ENCODE data around the gene KLHL25. TPM values are rescaled to one million over a fixed set of nuclear protein-coding genes. Genes with fewer than 3 reads are reported as not detected.

Gene KLHL25
- total RNA-seq, 2 experiments from 2014 or later, result 5.3 to 5.4 TPM

- no peak for DNase-seq
- intact Hi-C loops (cut with micrococcal nuclease), result no loop called here
- no peaks in the 10 kb centered on the region for H3K4me1 Mint-ChIP-seq (ENCODE audit: low read depth)
- H3K4me3 Mint-ChIP-seq, result no peak overlapping the region
- H3K9me3 Mint-ChIP-seq, result no peaks in the 10 kb centered on the region
- peaks cover 2% of the 10 kb centered on the region for H3K36me3 Mint-ChIP-seq (ENCODE audit: low read depth)
- no peaks in the 10 kb centered on the region for H3K27me3 Mint-ChIP-seq (ENCODE audit: low read depth)
- CTCF ChIA-PET, result interaction anchor here (0.7 to 1.0 kb wide), 2 partner anchors 79 to 92 kb away, joined by 4 to 5 read pairs; no protein-coding TSS in a partner anchor
- H3K27ac Mint-ChIP-seq, result no peak overlapping the region
Observed at GRCh38 chr15:85762039-85762755, 32.5 kb downstream of the KLHL25 start.

- Mint-ChIP-seq H3K36me3 (ENCODE audit: low read depth) (peaks cover 2% of the 10 kb centered on the region), H3K9me3 (no peaks in the 10 kb centered on the region), H3K27me3 (ENCODE audit: low read depth) (no peaks in the 10 kb centered on the region), H3K4me1 (ENCODE audit: low read depth) (no peaks in the 10 kb centered on the region), H3K27ac (no peak overlapping the region), H3K4me3 (no peak overlapping the region)
- CTCF ChIA-PET, result interaction anchor here (0.7 to 1.0 kb wide), 2 partner anchors 79 to 93 kb away, joined by 4 to 5 read pairs; no protein-coding TSS in a partner anchor
- DNase-seq, result no peak
- intact Hi-C loops (cut with micrococcal nuclease), result no loop called here
Observed at GRCh38 chr15:85761635-85762034, 33.1 kb downstream of the KLHL25 start.

- Mint-ChIP-seq H3K36me3 (ENCODE audit: low read depth) (peaks cover 2% of the 10 kb centered on the region), H3K9me3 (no peaks in the 10 kb centered on the region), H3K27ac (no peak overlapping the region), H3K4me3 (no peak overlapping the region), H3K4me1 (ENCODE audit: low read depth) (no peaks in the 10 kb centered on the region), H3K27me3 (ENCODE audit: low read depth) (no peaks in the 10 kb centered on the region)
- CTCF ChIA-PET, result interaction anchor here (0.6 to 1.0 kb wide), 3 partner anchors 19 to 81 kb away, joined by 3 to 5 read pairs (median 3); no protein-coding TSS in a partner anchor
- no peak for DNase-seq
- intact Hi-C loops (cut with micrococcal nuclease), result no loop called here
Observed at GRCh38 chr15:85760531-85761371, 34.0 kb downstream of the KLHL25 start.

GRCh38 chr15:85760049-85760448 lies 34.7 kb downstream of the KLHL25 start:
- no peak for DNase-seq
- Mint-ChIP-seq H3K9me3 (no peaks in the 10 kb centered on the region), H3K4me1 (ENCODE audit: low read depth) (no peaks in the 10 kb centered on the region), H3K4me3 (no peak overlapping the region), H3K27me3 (ENCODE audit: low read depth) (no peaks in the 10 kb centered on the region), H3K36me3 (ENCODE audit: low read depth) (peaks cover 2% of the 10 kb centered on the region), H3K27ac (no peak overlapping the region)
- intact Hi-C loops (cut with micrococcal nuclease), result no loop called here
- CTCF ChIA-PET, result interaction anchor here (0.6 to 1.0 kb wide), 2 partner anchors 18 to 81 kb away, joined by 3 read pairs; no protein-coding TSS in a partner anchor

GRCh38 chr15:85759376-85759775 lies 35.3 kb downstream of the KLHL25 start:
- Mint-ChIP-seq H3K4me1 (ENCODE audit: low read depth) (no peaks in the 10 kb centered on the region), H3K27ac (no peak overlapping the region), H3K4me3 (no peak overlapping the region), H3K27me3 (ENCODE audit: low read depth) (no peaks in the 10 kb centered on the region), H3K9me3 (no peaks in the 10 kb centered on the region), H3K36me3 (ENCODE audit: low read depth) (peaks cover 2% of the 10 kb centered on the region)
- DNase-seq, result no peak
- CTCF ChIA-PET, result no interaction called here
- intact Hi-C loops (cut with micrococcal nuclease), result no loop called here

GRCh38 chr15:85758655-85758978 lies 36.1 kb downstream of the KLHL25 start:
- no peak overlapping the region for H3K27ac Mint-ChIP-seq
- H3K4me3 Mint-ChIP-seq, result no peak overlapping the region
- no peaks in the 10 kb centered on the region for H3K9me3 Mint-ChIP-seq
- CTCF ChIA-PET, result no interaction called here
- no peaks in the 10 kb centered on the region for H3K27me3 Mint-ChIP-seq (ENCODE audit: low read depth)
- peaks cover 2% of the 10 kb centered on the region for H3K36me3 Mint-ChIP-seq (ENCODE audit: low read depth)
- no peak for DNase-seq
- intact Hi-C loops (cut with micrococcal nuclease), result no loop called here
- peaks cover 2% of the 10 kb centered on the region for H3K4me1 Mint-ChIP-seq (ENCODE audit: low read depth)

GRCh38 chr15:85757939-85758654 lies 36.6 kb downstream of the KLHL25 start:
- no peaks in the 10 kb centered on the region for H3K9me3 Mint-ChIP-seq
- H3K36me3 Mint-ChIP-seq (ENCODE audit: low read depth), result peaks cover 2% of the 10 kb centered on the region
- intact Hi-C loops (cut with micrococcal nuclease), result no loop called here
- H3K4me1 Mint-ChIP-seq (ENCODE audit: low read depth), result peaks cover 2% of the 10 kb centered on the region
- CTCF ChIA-PET, result no interaction called here
- H3K4me3 Mint-ChIP-seq, result no peak overlapping the region
- no peak for DNase-seq
- H3K27me3 Mint-ChIP-seq (ENCODE audit: low read depth), result no peaks in the 10 kb centered on the region
- no peak overlapping the region for H3K27ac Mint-ChIP-seq

GRCh38 chr15:85757073-85757938 lies 37.4 kb downstream of the KLHL25 start:
- no peaks in the 10 kb centered on the region for H3K27me3 Mint-ChIP-seq (ENCODE audit: low read depth)
- intact Hi-C loops (cut with micrococcal nuclease), result no loop called here
- peaks cover 9% of the 10 kb centered on the region for H3K4me1 Mint-ChIP-seq (ENCODE audit: low read depth)
- H3K4me3 Mint-ChIP-seq, result no peak overlapping the region
- CTCF ChIA-PET, result interaction anchor here (0.5 kb wide), 2 partner anchors 27 to 28 kb away, joined by 3 read pairs; no protein-coding TSS in a partner anchor
- DNase-seq, result no peak
- H3K36me3 Mint-ChIP-seq (ENCODE audit: low read depth), result peaks cover 2% of the 10 kb centered on the region
- H3K9me3 Mint-ChIP-seq, result no peaks in the 10 kb centered on the region
- no peak overlapping the region for H3K27ac Mint-ChIP-seq

GRCh38 chr15:85756411-85757072 lies 38.2 kb downstream of the KLHL25 start:
- DNase-seq, result no peak
- no peak overlapping the region for H3K4me3 Mint-ChIP-seq
- peaks cover 12% of the 10 kb centered on the region for H3K4me1 Mint-ChIP-seq (ENCODE audit: low read depth)
- H3K27ac Mint-ChIP-seq, result no peak overlapping the region
- intact Hi-C loops (cut with micrococcal nuclease), result no loop called here
- no peaks in the 10 kb centered on the region for H3K9me3 Mint-ChIP-seq
- CTCF ChIA-PET, result interaction anchor here (0.5 kb wide), 1 partner anchor 29 kb away, joined by 3 read pairs; no protein-coding TSS in a partner anchor
- H3K36me3 Mint-ChIP-seq (ENCODE audit: low read depth), result peaks cover 2% of the 10 kb centered on the region
- no peaks in the 10 kb centered on the region for H3K27me3 Mint-ChIP-seq (ENCODE audit: low read depth)

GRCh38 chr15:85755942-85756341 lies 38.8 kb downstream of the KLHL25 start:
- DNase-seq, result no peak
- no peaks in the 10 kb centered on the region for H3K9me3 Mint-ChIP-seq
- peaks cover 2% of the 10 kb centered on the region for H3K36me3 Mint-ChIP-seq (ENCODE audit: low read depth)
- no peak overlapping the region for H3K4me3 Mint-ChIP-seq
- H3K27ac Mint-ChIP-seq, result no peak overlapping the region
- peaks cover 17% of the 10 kb centered on the region for H3K4me1 Mint-ChIP-seq (ENCODE audit: low read depth)
- intact Hi-C loops (cut with micrococcal nuclease), result no loop called here
- no peaks in the 10 kb centered on the region for H3K27me3 Mint-ChIP-seq (ENCODE audit: low read depth)
- CTCF ChIA-PET, result no interaction called here

- Mint-ChIP-seq H3K9me3 (no peaks in the 10 kb centered on the region), H3K27me3 (ENCODE audit: low read depth) (no peaks in the 10 kb centered on the region), H3K36me3 (ENCODE audit: low read depth) (peaks cover 2% of the 10 kb centered on the region), H3K4me1 (ENCODE audit: low read depth) (peaks cover 19% of the 10 kb centered on the region), H3K27ac (no peak overlapping the region), H3K4me3 (no peak overlapping the region)
- CTCF ChIA-PET, result no interaction called here
- intact Hi-C loops (cut with micrococcal nuclease), result no loop called here
- DNase-seq, result no peak
Observed at GRCh38 chr15:85755471-85755870, 39.3 kb downstream of the KLHL25 start.

All from activated naive CD4-positive, alpha-beta T cell treated with anti-CD3 and anti-CD28 coated beads for 36 hours (primary cell).